ENCODE measurements around the gene DYRK1A.

The DYRK1A gene

GRCh38 chr21:37553078-37553481 lies 186.5 kb downstream of the DYRK1A start:
- DNase-seq: no peak

GRCh38 chr21:37554661-37555379 lies 188.2 kb downstream of the DYRK1A start:
- DNase-seq: no peak

GRCh38 chr21:37555672-37556261 lies 189.2 kb downstream of the DYRK1A start:
- no peak for DNase-seq

GRCh38 chr21:37557261-37557950 lies 190.8 kb downstream of the DYRK1A start:
- no peak for DNase-seq

GRCh38 chr21:37558676-37559211 lies 192.2 kb downstream of the DYRK1A start:
- no peak for DNase-seq

GRCh38 chr21:37560385-37560784 lies 193.8 kb downstream of the DYRK1A start:
- DNase-seq: no peak

GRCh38 chr21:37561506-37561905 lies 194.9 kb downstream of the DYRK1A start:
- no peak for DNase-seq

- no peak for DNase-seq
Observed at GRCh38 chr21:37561941-37562919, 195.7 kb downstream of the DYRK1A start.

- DNase-seq: no peak
Observed at GRCh38 chr21:37562920-37563640, 196.5 kb downstream of the DYRK1A start.

- DNase-seq: peak; percentile 88 to 90
Observed at GRCh38 chr21:37563641-37564340, 197.2 kb downstream of the DYRK1A start.

GRCh38 chr21:37564341-37564923 lies 197.9 kb downstream of the DYRK1A start:
- DNase-seq: peak; percentile 92 to 93

GRCh38 chr21:37564924-37565529 lies 198.5 kb downstream of the DYRK1A start:
- DNase-seq: no peak

- DNase-seq: no peak
Observed at GRCh38 chr21:37565530-37566223, 199.1 kb downstream of the DYRK1A start.

- DNase-seq: no peak
Observed at GRCh38 chr21:37566790-37567615, 200.4 kb downstream of the DYRK1A start.

GRCh38 chr21:37568415-37568814 lies 201.8 kb downstream of the DYRK1A start:
- DNase-seq: no peak

- no peak for DNase-seq
Observed at GRCh38 chr21:37568916-37569315, 202.3 kb downstream of the DYRK1A start.

- no peak for DNase-seq
Observed at GRCh38 chr21:37571442-37571841, 204.9 kb downstream of the DYRK1A start.

GRCh38 chr21:37574316-37574715 lies 207.7 kb downstream of the DYRK1A start:
- no peak for DNase-seq

GRCh38 chr21:37574751-37575150 lies 208.2 kb downstream of the DYRK1A start:
- DNase-seq: no peak

Measured in activated CD4-positive, alpha-beta T cell treated with anti-CD3 and anti-CD28 coated beads for 4 hours (primary cell).